DMS79 (cell line): ENCODE results near the gene THOC5.
"Not testable (repeated sequence)": the region's sequence is repeated elsewhere in the genome, so short reads cannot be mapped to it uniquely, and the experiment has no call there.

Experiments
- DNase-seq: peaks from one replicate; lab custom pipeline; 2025; lab: John Stamatoyannopoulos, UW

THOC5 gene

GRCh38 chr22:29509298-29509697 lies 44.3 kb downstream of the THOC5 start:
- DNase-seq, result no peak

- DNase-seq, result no peak
Observed at GRCh38 chr22:29503811-29504372, 49.7 kb downstream of the THOC5 start.

- DNase-seq, result no peak
Observed at GRCh38 chr22:29499852-29500251, 53.7 kb downstream of the THOC5 start.

- no peak for DNase-seq
Observed at GRCh38 chr22:29493636-29494035, 59.9 kb downstream of the THOC5 start.

GRCh38 chr22:29491012-29491411 lies 62.5 kb downstream of the THOC5 start:
- no peak for DNase-seq

GRCh38 chr22:29489127-29489780 lies 64.3 kb downstream of the THOC5 start:
- DNase-seq, result not testable (repeated sequence)

GRCh38 chr22:29487426-29487986 lies 66.1 kb downstream of the THOC5 start:
- DNase-seq, result no peak

GRCh38 chr22:29485448-29485847 lies 68.1 kb downstream of the THOC5 start:
- no peak for DNase-seq

- DNase-seq, result no peak
Observed at GRCh38 chr22:29484642-29485041, 68.9 kb downstream of the THOC5 start.

GRCh38 chr22:29483254-29483653 lies 70.3 kb downstream of the THOC5 start:
- no peak for DNase-seq

- DNase-seq, result no peak
Observed at GRCh38 chr22:29482726-29483125, 70.8 kb downstream of the THOC5 start.

- DNase-seq, result no peak
Observed at GRCh38 chr22:29482253-29482652, 71.3 kb downstream of the THOC5 start.

GRCh38 chr22:29481265-29482000 lies 72.1 kb downstream of the THOC5 start:
- no peak for DNase-seq

- no peak for DNase-seq
Observed at GRCh38 chr22:29480512-29481264, 72.9 kb downstream of the THOC5 start.

- no peak for DNase-seq
Observed at GRCh38 chr22:29480262-29480511, 73.4 kb downstream of the THOC5 start.

GRCh38 chr22:29479417-29480261 lies 73.9 kb downstream of the THOC5 start, which contains the start of gene NEFH:
Gene NEFH, plus strand, starts transcription at chr22:29480218. Its CDS starts 45 bp downstream, at chr22:29480263.
- peak; percentile 13 for DNase-seq

GRCh38 chr22:29478326-29479276 lies 75.0 kb downstream of the THOC5 start:
- DNase-seq, result no peak

- DNase-seq, result peak; percentile 47
Observed at GRCh38 chr22:29477723-29478318, 75.7 kb downstream of the THOC5 start.

- DNase-seq, result no peak
Observed at GRCh38 chr22:29476116-29476515, 77.4 kb downstream of the THOC5 start.

GRCh38 chr22:29475550-29475949 lies 78.0 kb downstream of the THOC5 start:
- no peak for DNase-seq
